T-helper 17 cell (primary cell): ENCODE measurements around the gene AFF1. TPM values are rescaled to one million over a fixed set of nuclear protein-coding genes. Genes with fewer than 3 reads are reported as not detected.
A peak's percentile ranks its signal among the peaks of the same experiment; 100 is the strongest.

Experiments used
- ATAC-seq: fragments of 150-1000 bp; cut with Tn5 transposase; 2 replicates; pipeline ENCODE4 v1.10.0; 2021; ENCODE audit warnings: mild to moderate bottlenecking, moderate library complexity
- DNase-seq, 3 donors: peaks; one replicate each; pipeline versions ENCODE4 v3.0.0 to v3.0.0-alpha.2; 2020 to 2021
- H3K9me3 ChIP-seq: one replicate; pipeline ENCODE4 v1.7.0; 2013; ENCODE audit warnings: low read length, mild to moderate bottlenecking; ENCODE audit not compliant: control insufficient read depth, poor library complexity, severe bottlenecking
- H3K27ac Mint-ChIP-seq: one replicate; pipeline ENCODE4 v1.8.0; 2022; ENCODE audit warnings: mild to moderate bottlenecking, moderate library complexity, mixed read lengths
- H3K27me3 Mint-ChIP-seq: one replicate; pipeline ENCODE4 v1.8.0; 2022; ENCODE audit warnings: mixed read lengths
- H3K36me3 Mint-ChIP-seq: one replicate; pipeline ENCODE4 v1.8.0; 2022; ENCODE audit warnings: low read depth, mixed read lengths
- H3K4me1 Mint-ChIP-seq: one replicate; pipeline ENCODE4 v1.8.0; 2022; ENCODE audit warnings: mild to moderate bottlenecking, mixed read lengths
- H3K4me3 Mint-ChIP-seq: one replicate; pipeline ENCODE4 v1.8.0; 2022; ENCODE audit warnings: mild to moderate bottlenecking, moderate library complexity, mixed read lengths
- total RNA-seq, 4 donors: library from RNA in 2 of 4; stranded (reverse) in 2 of 4; gene quantifications; one replicate each; pipeline ENCODE4 v1.2.3 and lab custom pipeline; 2022 to 2026

AFF1 gene
- total RNA-seq, 2 donors from 2014 or later: 105 to 121 TPM

DNA sequence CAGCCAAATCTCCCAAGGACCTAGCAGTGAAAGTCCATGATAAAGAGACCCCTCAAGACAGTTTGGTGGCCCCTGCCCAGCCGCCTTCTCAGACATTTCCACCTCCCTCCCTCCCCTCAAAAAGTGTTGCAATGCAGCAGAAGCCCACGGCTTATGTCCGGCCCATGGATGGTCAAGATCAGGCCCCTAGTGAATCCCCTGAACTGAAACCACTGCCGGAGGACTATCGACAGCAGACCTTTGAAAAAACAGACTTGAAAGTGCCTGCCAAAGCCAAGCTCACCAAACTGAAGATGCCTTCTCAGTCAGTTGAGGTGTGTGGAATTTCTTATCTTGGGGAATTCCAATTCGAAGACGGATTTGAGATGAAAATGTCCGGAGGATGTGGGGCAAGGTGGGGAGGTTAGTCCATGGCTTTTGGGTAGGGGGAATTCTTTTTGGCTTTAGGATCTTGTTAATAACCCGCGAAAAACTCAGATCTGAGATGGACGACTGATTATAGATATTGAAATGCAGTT is 112.5 kb downstream of the AFF1 start:
- no peak for DNase-seq
- Mint-ChIP-seq H3K36me3 (peaks cover 6% of the 10 kb centered on the region), H3K27me3 (no peaks in the 10 kb centered on the region), H3K27ac (no peak overlapping the region), H3K4me3 (no peak overlapping the region), H3K4me1 (peaks cover 18% of the 10 kb centered on the region)
- H3K9me3 ChIP-seq: no peaks in the 10 kb centered on the region
- no peak for ATAC-seq

DNA sequence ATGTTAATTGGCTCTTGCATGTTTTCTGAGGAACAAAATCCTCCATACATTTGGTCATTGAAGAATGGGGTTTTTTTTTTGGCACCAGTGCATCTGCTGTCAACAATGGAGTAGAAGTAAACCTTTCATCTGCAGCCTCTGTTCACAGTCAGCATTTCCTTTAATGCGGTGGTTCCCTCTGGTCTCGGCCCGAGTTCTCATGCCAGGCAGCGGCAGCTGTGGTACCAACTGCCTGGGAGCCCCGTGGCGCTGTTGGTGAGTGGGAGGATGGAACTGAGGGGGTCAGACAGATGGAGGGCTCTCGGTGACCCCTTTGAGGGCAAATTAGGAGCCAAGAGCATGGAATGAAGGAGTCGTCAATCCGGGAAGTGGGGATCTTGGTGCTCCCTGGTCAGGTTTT is 114.7 kb downstream of the AFF1 start:
- H3K27me3 Mint-ChIP-seq: no peaks in the 10 kb centered on the region
- H3K27ac Mint-ChIP-seq: peak overlapping the region; percentile 9
- peaks cover 28% of the 10 kb centered on the region for H3K4me1 Mint-ChIP-seq
- ATAC-seq (no peak), DNase-seq (no peak)
- no peaks in the 10 kb centered on the region for H3K9me3 ChIP-seq
- no peak overlapping the region for H3K4me3 Mint-ChIP-seq
- H3K36me3 Mint-ChIP-seq: peaks cover 9% of the 10 kb centered on the region

DNA sequence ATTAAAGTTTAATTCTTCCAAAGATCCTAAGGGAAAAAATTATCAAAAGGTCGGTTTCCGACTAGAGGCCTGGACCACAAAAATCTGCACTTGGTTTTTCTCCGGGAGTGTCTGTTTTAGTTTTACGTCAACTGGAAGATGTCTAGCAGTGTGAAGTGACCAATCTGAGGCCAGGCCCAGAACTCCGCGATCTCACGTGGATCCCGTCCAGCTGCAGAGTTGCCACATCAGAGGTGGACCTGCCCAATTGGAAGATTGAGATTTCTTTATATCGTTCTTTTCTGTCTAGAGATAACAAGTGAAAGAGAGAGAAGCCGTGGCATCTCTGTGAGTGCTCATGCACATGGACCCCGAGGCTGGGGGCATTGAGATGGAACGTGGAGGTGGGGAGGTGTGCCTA is 115.8 kb downstream of the AFF1 start:
- no peak for ATAC-seq
- Mint-ChIP-seq H3K27me3 (no peaks in the 10 kb centered on the region), H3K4me3 (no peak overlapping the region), H3K27ac (peak overlapping the region; percentile 27), H3K36me3 (peaks cover 9% of the 10 kb centered on the region), H3K4me1 (peaks cover 32% of the 10 kb centered on the region)
- DNase-seq: no peak
- no peaks in the 10 kb centered on the region for H3K9me3 ChIP-seq

DNA sequence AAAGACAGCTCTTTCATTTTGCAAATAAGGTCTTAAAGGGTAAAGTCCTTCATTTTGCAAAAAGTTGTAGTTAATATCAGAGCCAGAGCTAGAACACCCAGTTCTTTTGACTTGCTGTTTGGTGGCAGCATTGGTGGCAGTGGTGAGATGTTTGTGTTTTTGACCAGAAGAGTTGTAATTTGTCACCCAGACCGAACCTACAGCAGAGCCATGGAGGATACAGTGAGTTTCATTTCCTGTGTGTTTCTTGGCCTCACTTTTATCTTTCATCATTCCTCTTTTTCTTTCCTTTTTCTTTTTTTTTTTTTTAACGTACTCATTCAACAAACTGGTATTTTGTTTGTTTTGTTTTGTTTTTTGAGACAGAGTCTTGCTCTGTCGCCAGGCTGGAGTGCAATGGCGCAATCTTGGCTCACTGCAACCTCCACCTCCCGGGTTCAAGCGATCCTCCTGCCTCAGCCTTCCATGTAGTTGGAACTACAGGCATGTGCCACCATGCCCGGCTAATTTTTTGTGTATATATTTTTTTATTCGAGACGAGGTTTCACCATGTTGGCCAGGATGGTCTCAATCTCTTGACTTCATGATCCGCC is 116.4 kb downstream of the AFF1 start:
- Mint-ChIP-seq H3K36me3 (peaks cover 9% of the 10 kb centered on the region), H3K4me3 (no peak overlapping the region)

DNA sequence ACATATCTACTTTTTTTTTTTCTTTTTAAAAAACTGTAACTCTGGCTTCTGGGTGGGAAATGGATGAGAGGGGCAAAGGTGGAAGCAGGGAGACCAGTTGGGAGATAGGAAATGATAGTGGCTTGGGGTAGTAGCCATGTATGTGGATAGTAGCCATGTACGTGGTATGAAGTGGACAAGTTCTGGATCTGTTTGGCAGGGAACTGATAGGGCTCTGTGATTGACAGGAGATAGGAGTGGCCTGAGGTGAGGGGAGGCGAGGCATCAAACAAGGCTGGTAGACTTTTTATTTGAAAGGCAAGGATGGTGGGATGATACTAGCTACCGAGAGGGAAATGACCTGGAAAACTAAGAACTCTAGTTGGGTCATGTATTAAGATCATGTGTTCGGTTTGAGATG is 117.8 kb downstream of the AFF1 start:
- Mint-ChIP-seq H3K27me3 (no peaks in the 10 kb centered on the region), H3K4me3 (no peak overlapping the region), H3K27ac (peak overlapping the region; percentile 14), H3K36me3 (peaks cover 7% of the 10 kb centered on the region), H3K4me1 (peaks cover 46% of the 10 kb centered on the region)
- H3K9me3 ChIP-seq: no peaks in the 10 kb centered on the region
- ATAC-seq (no peak), DNase-seq (no peak)

More for the DNA sequence above, 116.4 kb downstream of the AFF1 start:
- H3K27me3 Mint-ChIP-seq: no peaks in the 10 kb centered on the region
- no peaks in the 10 kb centered on the region for H3K9me3 ChIP-seq
- peak overlapping the region; percentile 27 for H3K27ac Mint-ChIP-seq
- no peak for ATAC-seq
- H3K4me1 Mint-ChIP-seq: peaks cover 37% of the 10 kb centered on the region
- no peak for DNase-seq

DNA sequence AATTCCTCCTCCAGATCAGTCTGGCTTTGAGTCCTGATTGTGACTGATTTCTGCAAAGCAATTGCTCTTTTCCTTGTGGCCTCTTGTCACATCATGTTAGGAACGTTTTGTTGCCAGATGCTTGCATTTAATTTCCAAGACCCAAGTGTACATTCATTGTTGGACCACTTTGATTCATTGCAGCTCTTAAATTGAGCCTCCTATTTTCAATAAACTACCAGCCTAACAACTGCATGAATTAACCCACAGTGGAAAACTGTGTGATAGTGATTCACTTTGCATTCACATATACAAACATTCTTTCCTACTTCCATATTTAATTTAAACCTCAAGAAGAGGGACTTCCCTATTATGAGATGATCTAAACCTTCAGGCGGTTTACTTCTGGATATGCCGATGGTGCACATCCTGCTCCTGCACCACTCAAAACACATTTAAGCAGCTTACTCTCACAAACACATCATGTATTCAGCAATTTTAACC is 118.4 kb downstream of the AFF1 start:
- H3K9me3 ChIP-seq: no peaks in the 10 kb centered on the region
- no peaks in the 10 kb centered on the region for H3K27me3 Mint-ChIP-seq
- ATAC-seq (no peak), DNase-seq (no peak)
- peak overlapping the region; percentile 14 for H3K27ac Mint-ChIP-seq
- H3K4me3 Mint-ChIP-seq: no peak overlapping the region
- H3K4me1 Mint-ChIP-seq: peaks cover 46% of the 10 kb centered on the region
- peaks cover 7% of the 10 kb centered on the region for H3K36me3 Mint-ChIP-seq

DNA sequence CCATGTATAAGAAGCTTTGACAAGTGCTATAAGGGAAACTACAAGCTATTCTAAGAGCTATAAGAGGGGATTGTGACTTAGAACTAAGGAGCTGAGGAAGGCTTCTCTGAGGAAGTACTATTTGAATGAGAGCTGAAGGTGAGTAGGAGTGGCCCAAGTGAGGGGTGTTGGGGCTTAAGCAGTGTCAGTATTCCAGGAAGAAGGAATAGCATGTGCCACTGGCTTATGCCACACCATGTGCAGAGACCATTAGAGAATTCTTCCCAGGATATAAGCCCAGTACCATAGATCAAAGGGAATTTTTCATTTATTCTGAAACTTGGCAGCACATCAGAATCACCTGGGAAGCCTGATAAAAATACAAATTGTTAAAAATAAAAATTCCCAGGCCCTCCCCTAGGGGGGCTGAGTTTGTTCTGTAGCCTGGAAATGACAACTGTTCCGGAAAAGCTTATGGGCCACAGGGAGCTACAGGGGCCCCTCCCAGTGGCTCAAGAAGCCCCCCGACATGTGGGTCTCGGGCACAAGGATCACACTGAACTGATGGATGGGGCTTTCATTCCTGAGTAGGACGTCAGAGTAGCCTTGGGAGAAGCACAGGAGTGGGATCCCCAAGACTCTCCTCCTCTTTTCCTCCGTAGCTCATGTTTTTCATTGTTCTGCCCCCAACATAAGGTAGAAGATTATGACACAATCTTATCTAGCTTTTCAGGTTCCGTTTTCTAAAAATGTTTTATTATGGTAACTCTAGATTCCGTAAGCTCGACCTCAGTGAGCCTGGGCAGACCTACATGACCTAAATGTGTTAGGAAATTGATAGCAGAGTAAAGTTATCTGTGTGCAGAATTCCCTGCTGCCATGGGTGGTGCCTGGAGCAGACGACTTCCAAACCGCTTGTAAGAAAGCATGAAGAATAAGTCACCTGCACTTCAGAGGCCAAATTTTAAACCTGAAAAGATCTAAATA is 119.3 kb downstream of the AFF1 start:
- Mint-ChIP-seq H3K27me3 (no peaks in the 10 kb centered on the region), H3K4me3 (no peak overlapping the region), H3K36me3 (peaks cover 7% of the 10 kb centered on the region), H3K27ac (peak overlapping the region; percentile 14), H3K4me1 (peaks cover 54% of the 10 kb centered on the region)
- ATAC-seq (no peak), DNase-seq (no peak)
- no peaks in the 10 kb centered on the region for H3K9me3 ChIP-seq

DNA sequence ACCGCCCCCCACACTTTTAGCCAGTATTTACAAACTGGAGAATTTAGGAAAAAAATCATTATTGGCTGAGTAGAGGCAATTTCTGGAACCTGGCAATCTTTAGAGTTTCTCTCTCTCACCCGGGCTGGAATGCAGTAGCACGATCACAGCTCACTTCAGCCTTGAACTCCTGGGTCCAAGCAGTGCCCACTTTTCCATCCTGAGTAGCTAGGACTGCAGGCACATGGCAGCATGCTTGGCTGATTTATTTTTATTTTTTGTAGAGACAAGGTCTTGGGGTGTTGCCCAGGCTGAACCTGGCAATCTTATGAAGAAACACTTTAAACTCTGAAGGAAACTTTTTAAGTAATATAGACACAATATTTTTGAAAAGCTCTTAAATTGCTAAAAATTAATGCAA is 120.1 kb downstream of the AFF1 start:
- H3K27ac Mint-ChIP-seq: peak overlapping the region; percentile 14
- H3K27me3 Mint-ChIP-seq: no peaks in the 10 kb centered on the region
- no peak overlapping the region for H3K4me3 Mint-ChIP-seq
- H3K9me3 ChIP-seq: no peaks in the 10 kb centered on the region
- DNase-seq (no peak), ATAC-seq (no peak)
- peaks cover 61% of the 10 kb centered on the region for H3K4me1 Mint-ChIP-seq
- peaks cover 7% of the 10 kb centered on the region for H3K36me3 Mint-ChIP-seq

DNA sequence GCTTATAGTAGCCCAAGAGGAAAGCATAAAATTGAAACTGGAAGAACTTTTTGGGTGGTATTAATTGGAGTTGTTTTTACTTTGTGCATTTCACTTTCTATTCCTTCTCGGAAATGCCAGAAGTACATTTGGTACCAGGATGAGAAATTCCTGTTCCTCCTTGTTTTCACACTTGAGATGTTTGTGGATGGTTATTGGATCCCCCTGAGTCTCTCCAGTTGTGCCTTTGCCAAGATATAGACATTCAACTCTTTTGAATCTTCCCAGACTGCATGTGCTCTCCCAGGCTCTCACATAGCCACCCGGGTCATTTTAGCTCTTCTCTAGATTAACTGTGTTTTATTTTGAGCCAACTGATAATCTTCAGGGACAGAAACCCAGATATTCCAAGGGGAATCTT is 120.5 kb downstream of the AFF1 start:
- no peaks in the 10 kb centered on the region for H3K9me3 ChIP-seq
- Mint-ChIP-seq H3K36me3 (peaks cover 7% of the 10 kb centered on the region), H3K4me1 (peaks cover 60% of the 10 kb centered on the region), H3K27me3 (no peaks in the 10 kb centered on the region), H3K27ac (peak overlapping the region; percentile 41), H3K4me3 (no peak overlapping the region)
- ATAC-seq (no peak), DNase-seq (no peak)

DNA sequence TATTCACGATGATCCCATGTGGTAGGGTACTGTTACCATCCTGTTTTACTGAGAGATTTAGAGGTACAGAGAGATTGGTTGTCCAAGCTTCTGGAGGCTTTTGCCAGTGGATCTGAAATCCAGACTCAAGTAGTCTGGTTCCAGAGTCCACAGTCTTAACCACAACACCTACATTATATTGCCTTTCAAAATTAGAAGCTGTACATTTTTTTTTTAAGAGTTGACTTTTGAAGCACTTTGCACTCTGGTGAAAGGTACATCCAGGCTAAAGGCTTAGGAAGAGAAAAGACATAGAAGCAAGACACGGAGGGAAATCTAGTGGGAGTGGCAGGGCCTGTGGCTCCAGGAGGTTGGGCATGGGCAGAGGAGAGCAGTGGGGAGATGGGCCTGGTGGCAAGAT is 122.1 kb downstream of the AFF1 start:
- Mint-ChIP-seq H3K27ac (peak overlapping the region; percentile 75), H3K4me3 (no peak overlapping the region), H3K36me3 (peaks cover 7% of the 10 kb centered on the region), H3K4me1 (peaks cover 56% of the 10 kb centered on the region), H3K27me3 (no peaks in the 10 kb centered on the region)
- no peaks in the 10 kb centered on the region for H3K9me3 ChIP-seq
- ATAC-seq: no peak
- no peak for DNase-seq

DNA sequence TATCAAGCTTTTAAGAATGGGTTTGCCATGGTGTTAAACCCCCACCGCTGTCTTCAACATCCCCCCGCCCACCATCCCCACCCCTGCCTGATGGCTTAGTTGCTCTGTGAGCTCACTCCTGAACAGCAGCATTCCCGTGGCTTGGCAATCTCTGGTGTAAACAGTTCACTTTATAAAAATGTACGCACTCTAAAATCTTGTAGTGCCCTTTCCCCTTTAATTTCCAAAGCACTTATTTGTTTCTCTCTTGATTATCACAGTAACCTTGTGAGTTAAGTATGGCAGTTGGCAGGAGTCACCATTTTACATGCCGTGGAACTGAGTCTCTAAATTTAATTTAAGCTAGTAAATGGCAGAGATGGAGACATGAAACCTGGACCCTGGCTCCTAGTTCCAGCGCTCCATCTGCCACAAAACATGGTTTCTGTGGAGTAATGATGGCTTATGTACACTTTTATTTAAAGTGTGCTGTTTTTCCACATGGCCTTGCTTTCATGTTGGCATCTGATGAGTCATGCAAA is 123.1 kb downstream of the AFF1 start:
- ATAC-seq (no peak), DNase-seq (no peak)
- no peaks in the 10 kb centered on the region for H3K9me3 ChIP-seq
- Mint-ChIP-seq H3K4me3 (no peak overlapping the region), H3K27me3 (no peaks in the 10 kb centered on the region), H3K4me1 (peaks cover 51% of the 10 kb centered on the region), H3K27ac (peak overlapping the region; percentile 75), H3K36me3 (peaks cover 6% of the 10 kb centered on the region)

DNA sequence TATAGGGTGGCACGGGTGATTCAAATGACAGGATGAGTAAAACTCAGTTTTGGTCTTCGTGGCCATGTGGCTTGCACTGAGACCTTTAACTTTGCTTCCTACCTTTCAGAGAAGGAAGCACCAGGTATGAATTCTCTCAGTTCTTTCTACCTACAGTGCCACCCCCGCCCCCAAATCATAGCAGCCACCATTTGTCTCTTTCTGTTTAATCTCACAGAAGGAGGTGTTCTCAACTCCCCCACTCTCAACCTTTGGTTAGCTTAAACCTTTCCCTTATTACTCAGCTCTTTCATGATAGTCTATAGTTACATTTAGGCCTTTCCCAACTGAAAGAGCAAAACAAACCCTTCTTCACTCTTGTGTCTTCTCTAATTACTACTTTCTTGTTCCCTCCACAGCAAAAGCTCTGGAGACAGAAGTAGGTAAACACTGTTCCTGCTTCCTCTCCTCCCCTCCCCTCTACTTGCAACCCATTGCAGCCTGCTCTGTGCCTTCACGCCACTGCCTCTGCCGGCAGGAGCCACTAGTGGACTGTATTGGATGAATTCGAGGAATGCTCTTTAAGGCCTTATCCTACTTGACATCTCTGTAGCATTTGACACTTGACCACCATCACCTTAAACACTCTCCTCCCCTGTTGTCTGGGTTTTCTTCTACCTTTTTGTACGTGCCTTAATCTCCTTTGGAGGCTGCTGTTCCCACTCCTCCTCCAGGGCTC is 123.7 kb downstream of the AFF1 start:
- Mint-ChIP-seq H3K27ac (peak overlapping the region; percentile 75), H3K27me3 (no peaks in the 10 kb centered on the region), H3K36me3 (peaks cover 6% of the 10 kb centered on the region), H3K4me1 (peaks cover 46% of the 10 kb centered on the region), H3K4me3 (no peak overlapping the region)
- no peaks in the 10 kb centered on the region for H3K9me3 ChIP-seq
- ATAC-seq (peak; percentile 45), DNase-seq (no peak)

DNA sequence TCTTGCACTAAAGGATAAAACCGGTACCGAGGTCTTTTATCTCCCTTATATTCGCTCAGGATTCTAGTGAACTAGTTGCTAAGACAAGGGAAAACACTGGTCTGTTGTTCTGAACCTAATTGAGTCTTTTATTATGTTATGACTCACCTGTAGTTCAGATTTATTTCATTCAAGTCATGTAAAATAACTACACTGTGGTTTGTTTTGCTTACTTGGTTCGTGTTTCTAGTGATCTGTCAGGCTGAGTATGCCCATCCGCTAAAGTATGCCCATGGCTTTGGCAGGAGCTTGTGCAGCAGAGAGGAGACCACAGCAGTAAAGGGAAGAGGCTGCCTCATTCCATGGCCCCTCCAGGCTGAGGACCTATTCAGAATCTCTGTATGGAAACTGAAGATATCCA is 126.1 kb downstream of the AFF1 start:
- Mint-ChIP-seq H3K4me1 (peaks cover 41% of the 10 kb centered on the region), H3K27me3 (no peaks in the 10 kb centered on the region), H3K27ac (peak overlapping the region; percentile 75), H3K36me3 (peaks cover 3% of the 10 kb centered on the region), H3K4me3 (peak overlapping the region; percentile 53)
- DNase-seq: no peak
- ATAC-seq: peak; percentile 76
- H3K9me3 ChIP-seq: no peaks in the 10 kb centered on the region
